Measurements from ENCODE around the gene EIPR1. TPM values are rescaled to one million over a fixed set of nuclear protein-coding genes. Genes with fewer than 3 reads are reported as not detected.

EIPR1 gene
- total RNA-seq, 1 donor from 2014 or later: 27.8 TPM

- Histone ChIP-seq H3K27ac (ENCODE audit: low read depth, low read length) (no peak overlapping the region), H3K27me3 (ENCODE audit: insufficient read depth, low read length) (no peaks in the 10 kb centered on the region), H3K4me1 (ENCODE audit: insufficient read depth, low read length) (no peaks in the 10 kb centered on the region), H3K9me3 (ENCODE audit: insufficient read depth, low read depth, low read length) (no peaks in the 10 kb centered on the region), H3K9ac (ENCODE audit: low read length) (no peak overlapping the region), H3K4me2 (ENCODE audit: low read length) (no peak overlapping the region), H3K79me2 (ENCODE audit: insufficient read depth, low read length) (no peaks in the 10 kb centered on the region), H3K4me3 (ENCODE audit: insufficient read depth, low read depth, low read length) (no peak overlapping the region), H4K20me1 (ENCODE audit: insufficient read depth, low read length) (peaks cover 9% of the 10 kb centered on the region), H2AFZ (ENCODE audit: low read depth, low read length) (no peak overlapping the region), H3K36me3 (ENCODE audit: insufficient read depth, low read length) (no peaks in the 10 kb centered on the region)
- TF ChIP-seq CTCF (IDR thresholded peaks at IDR 0.05; ENCODE audit: insufficient read depth, low read depth, low read length): no peak
- TF ChIP-seq EZH2 (IDR thresholded peaks at IDR 0.05; ENCODE audit: insufficient read depth, low read length): no peak
- Mint-ChIP-seq H3K27me3 (ENCODE audit: low read depth, unreplicated experiment) (no peaks in the 10 kb centered on the region), H3K27ac (ENCODE audit: unreplicated experiment) (no peak overlapping the region), H3K4me3 (ENCODE audit: unreplicated experiment) (no peak overlapping the region), H3K36me3 (ENCODE audit: low read depth, unreplicated experiment) (peaks cover 20% of the 10 kb centered on the region), H3K9me3 (ENCODE audit: unreplicated experiment) (no peaks in the 10 kb centered on the region), H3K4me1 (ENCODE audit: low read depth, unreplicated experiment) (no peaks in the 10 kb centered on the region)
- DNase-seq (ENCODE audit: low read depth): no peak
- FAIRE-seq: no peak
Observed at GRCh38 chr2:3336844-3337243, 40.8 kb downstream of the EIPR1 start.

- Histone ChIP-seq H2AFZ (ENCODE audit: low read depth, low read length) (no peak overlapping the region), H4K20me1 (ENCODE audit: insufficient read depth, low read length) (peaks cover 3% of the 10 kb centered on the region), H3K9ac (ENCODE audit: low read length) (no peak overlapping the region), H3K36me3 (ENCODE audit: insufficient read depth, low read length) (peaks cover 5% of the 10 kb centered on the region), H3K79me2 (ENCODE audit: insufficient read depth, low read length) (no peaks in the 10 kb centered on the region), H3K4me2 (ENCODE audit: low read length) (no peak overlapping the region), H3K4me3 (ENCODE audit: insufficient read depth, low read depth, low read length) (no peak overlapping the region), H3K9me3 (ENCODE audit: insufficient read depth, low read depth, low read length) (no peaks in the 10 kb centered on the region), H3K4me1 (ENCODE audit: insufficient read depth, low read length) (no peaks in the 10 kb centered on the region), H3K27ac (ENCODE audit: low read depth, low read length) (no peak overlapping the region), H3K27me3 (ENCODE audit: insufficient read depth, low read length) (no peaks in the 10 kb centered on the region)
- H3K36me3 Mint-ChIP-seq (ENCODE audit: low read depth, unreplicated experiment): peaks cover 29% of the 10 kb centered on the region
- no peaks in the 10 kb centered on the region for H3K9me3 Mint-ChIP-seq (ENCODE audit: unreplicated experiment)
- no peak overlapping the region for H3K4me3 Mint-ChIP-seq (ENCODE audit: unreplicated experiment)
- H3K27me3 Mint-ChIP-seq (ENCODE audit: low read depth, unreplicated experiment): no peaks in the 10 kb centered on the region
- TF ChIP-seq CTCF (IDR thresholded peaks at IDR 0.05; ENCODE audit: insufficient read depth, low read depth, low read length) (no peak), EZH2 (IDR thresholded peaks at IDR 0.05; ENCODE audit: insufficient read depth, low read length) (no peak)
- H3K27ac Mint-ChIP-seq (ENCODE audit: unreplicated experiment): no peak overlapping the region
- DNase-seq (ENCODE audit: low read depth): no peak
- no peak for FAIRE-seq
- H3K4me1 Mint-ChIP-seq (ENCODE audit: low read depth, unreplicated experiment): no peaks in the 10 kb centered on the region
Observed at GRCh38 chr2:3334392-3335345, 42.9 kb downstream of the EIPR1 start.

- H3K27me3 ChIP-seq (ENCODE audit: insufficient read depth, low read length): no peaks in the 10 kb centered on the region
- Mint-ChIP-seq H3K27ac (ENCODE audit: unreplicated experiment) (no peak overlapping the region), H3K9me3 (ENCODE audit: unreplicated experiment) (no peaks in the 10 kb centered on the region), H3K4me1 (ENCODE audit: low read depth, unreplicated experiment) (no peaks in the 10 kb centered on the region), H3K4me3 (ENCODE audit: unreplicated experiment) (no peak overlapping the region), H3K36me3 (ENCODE audit: low read depth, unreplicated experiment) (peaks cover 34% of the 10 kb centered on the region), H3K27me3 (ENCODE audit: low read depth, unreplicated experiment) (no peaks in the 10 kb centered on the region)
- H3K36me3 ChIP-seq (ENCODE audit: insufficient read depth, low read length): peaks cover 5% of the 10 kb centered on the region
- H3K4me3 ChIP-seq (ENCODE audit: insufficient read depth, low read depth, low read length): no peak overlapping the region
- no peak overlapping the region for H3K9ac ChIP-seq (ENCODE audit: low read length)
- no peaks in the 10 kb centered on the region for H3K4me1 ChIP-seq (ENCODE audit: insufficient read depth, low read length)
- no peaks in the 10 kb centered on the region for H3K9me3 ChIP-seq (ENCODE audit: insufficient read depth, low read depth, low read length)
- no peak for TF ChIP-seq EZH2 (IDR thresholded peaks at IDR 0.05; ENCODE audit: insufficient read depth, low read length)
- no peak for TF ChIP-seq CTCF (IDR thresholded peaks at IDR 0.05; ENCODE audit: insufficient read depth, low read depth, low read length)
- no peaks in the 10 kb centered on the region for H3K79me2 ChIP-seq (ENCODE audit: insufficient read depth, low read length)
- no peak for FAIRE-seq
- H3K27ac ChIP-seq (ENCODE audit: low read depth, low read length): no peak overlapping the region
- no peak overlapping the region for H2AFZ ChIP-seq (ENCODE audit: low read depth, low read length)
- no peak for DNase-seq (ENCODE audit: low read depth)
- H4K20me1 ChIP-seq (ENCODE audit: insufficient read depth, low read length): peaks cover 9% of the 10 kb centered on the region
- no peak overlapping the region for H3K4me2 ChIP-seq (ENCODE audit: low read length)
Observed at GRCh38 chr2:3332133-3332532, 45.5 kb downstream of the EIPR1 start.
